NK-92 (cell line): ENCODE data around the gene PARP12.

Experiments
- DNase-seq: peaks from one replicate; lab custom pipeline; 2025; ENCODE audit not compliant: unreplicated experiment; lab: John Stamatoyannopoulos, UW

Gene PARP12

DNA sequence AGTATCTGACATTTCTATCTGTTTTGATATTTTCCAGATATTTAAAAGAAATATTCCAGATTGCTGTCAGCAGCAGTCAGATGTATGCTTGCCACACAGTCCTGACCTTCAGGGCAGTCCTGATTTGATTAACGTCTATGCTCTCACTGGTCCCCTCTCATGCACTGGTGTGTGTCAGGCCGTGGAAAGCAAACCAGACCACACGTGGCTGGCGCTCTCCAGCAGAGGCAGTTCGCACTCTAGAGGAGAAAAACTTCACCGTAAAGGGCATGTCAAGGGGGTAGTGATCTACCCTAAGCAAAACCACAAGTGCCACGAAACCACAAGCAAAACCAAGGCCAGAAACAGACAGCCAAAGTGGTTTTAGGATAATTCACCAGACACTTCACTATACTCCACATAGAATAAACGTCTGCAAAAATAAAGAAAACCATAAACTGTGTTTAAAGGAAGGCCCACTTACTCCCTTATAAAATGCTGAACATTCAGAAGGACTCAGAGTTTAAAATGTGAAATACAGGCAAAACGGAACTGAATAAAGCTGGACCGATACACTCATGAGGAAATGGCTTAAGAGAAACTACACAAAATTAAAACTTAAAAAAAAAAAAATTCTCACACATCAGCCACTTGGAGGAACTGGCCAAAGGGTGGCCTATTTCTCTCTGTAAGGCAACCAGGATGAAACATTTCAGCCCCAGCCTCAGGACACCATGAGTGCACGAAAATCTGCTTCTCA is 26.4 kb downstream of the PARP12 start:
- no peak for DNase-seq

GRCh38 chr7:140035400-140036223 is 27.1 kb downstream of the PARP12 start:
- no peak for DNase-seq

DNA sequence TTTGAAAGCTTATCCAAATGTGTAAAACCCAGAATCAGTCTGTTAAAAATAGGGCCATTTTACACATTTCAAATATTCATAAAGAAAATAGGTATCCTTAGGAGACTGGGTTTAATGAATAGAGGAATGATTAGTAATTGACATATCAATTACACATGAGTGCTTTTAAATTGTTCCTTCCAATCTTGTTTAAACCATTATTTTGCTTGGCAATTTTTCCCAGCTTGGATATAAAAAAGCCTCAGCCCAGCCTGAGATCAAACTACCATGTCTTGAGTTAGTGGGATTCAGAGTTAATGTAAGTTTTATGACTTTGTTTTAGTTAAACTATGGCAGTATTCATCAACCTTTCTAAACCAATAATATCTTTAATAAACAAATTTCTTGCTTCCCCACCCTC is 28.3 kb downstream of the PARP12 start:
- no peak for DNase-seq

DNA sequence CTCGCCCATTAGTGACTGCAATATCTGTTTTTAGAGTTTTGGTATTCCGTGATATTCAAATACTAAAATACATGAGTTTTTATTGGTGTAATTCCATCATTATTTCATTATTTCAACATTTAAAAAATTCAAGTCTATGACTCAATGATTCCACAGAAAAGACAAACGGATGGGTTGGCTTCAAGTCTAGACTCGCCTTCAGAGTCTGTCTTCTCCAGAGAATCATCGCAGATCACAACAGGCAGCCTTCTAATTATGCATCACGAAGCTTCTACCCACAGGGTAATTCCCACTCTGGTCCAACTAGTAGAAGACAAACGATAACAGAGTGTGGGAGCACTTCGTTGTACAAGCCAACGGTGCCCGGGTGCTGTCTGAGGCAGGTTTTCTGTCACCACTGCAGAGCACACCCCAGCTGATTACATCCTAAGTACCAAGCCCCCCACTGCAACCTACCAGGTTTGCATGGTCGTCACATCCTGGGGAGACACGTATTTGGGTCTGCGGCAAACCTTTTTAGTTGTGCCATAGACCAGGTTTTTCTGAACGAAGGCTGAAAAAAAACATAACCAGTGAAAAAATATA is 28.9 kb downstream of the PARP12 start:
- no peak for DNase-seq

DNA sequence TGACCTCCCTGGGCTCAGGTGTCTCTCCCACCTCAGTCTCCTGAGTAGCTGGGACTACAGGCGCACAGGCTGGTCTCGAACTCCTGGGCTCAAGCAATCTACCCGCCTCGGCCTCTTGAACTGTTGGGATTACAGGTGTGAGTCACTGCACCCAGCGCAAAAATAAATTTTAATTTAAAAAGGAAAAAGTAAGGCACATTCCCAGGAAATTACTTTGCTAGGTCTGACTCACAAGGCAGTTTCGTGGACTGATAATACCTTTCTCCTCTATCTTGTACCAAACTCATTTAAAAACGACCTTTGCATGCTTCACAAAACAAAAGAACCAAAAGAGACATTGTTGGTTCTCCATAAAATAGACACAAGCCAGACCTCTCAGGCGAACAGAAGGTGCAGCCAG is 29.7 kb downstream of the PARP12 start:
- DNase-seq, result no peak

- no peak for DNase-seq
Measured at GRCh38 chr7:140031364-140031763, 31.4 kb downstream of the PARP12 start.

DNA sequence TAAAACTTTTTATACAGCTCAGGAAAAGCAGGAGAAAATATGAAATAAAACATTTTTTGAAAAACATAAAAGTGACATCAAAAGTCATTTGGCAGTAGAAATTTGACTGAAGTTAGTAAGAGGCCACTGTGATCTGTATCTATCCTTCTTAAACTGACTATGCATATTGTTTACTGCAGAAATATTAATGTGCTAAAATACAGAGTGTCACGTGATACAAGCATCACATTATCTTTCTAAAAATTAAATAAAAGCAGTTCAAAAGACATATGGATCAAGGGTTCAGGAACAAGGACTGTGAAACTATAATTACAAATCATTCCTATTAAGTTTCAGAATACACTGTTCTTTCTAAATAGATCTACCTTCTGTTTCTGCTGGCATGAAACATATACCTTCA is 33.7 kb downstream of the PARP12 start:
- DNase-seq, result no peak

DNA sequence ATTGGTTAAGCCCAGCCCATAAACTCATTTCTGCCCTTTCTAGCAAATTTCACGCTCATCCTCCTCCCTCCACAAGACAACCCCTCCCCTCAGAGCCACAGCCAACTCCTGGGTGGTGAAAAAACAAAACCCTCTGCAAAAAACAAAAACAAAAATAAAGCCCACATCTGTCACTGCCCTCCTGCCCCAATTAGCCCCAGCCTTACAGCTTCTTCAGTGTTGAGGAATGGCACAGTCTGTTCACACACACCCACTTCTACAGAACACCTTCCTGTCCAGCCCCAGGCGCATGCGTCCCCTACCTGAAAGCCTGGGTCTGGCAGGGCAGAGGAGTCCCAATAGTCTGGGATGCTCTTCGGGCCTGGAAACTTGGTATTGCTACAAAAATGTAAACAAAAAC is 34.4 kb downstream of the PARP12 start:
- DNase-seq, result no peak

- DNase-seq, result no peak
Measured at GRCh38 chr7:140027858-140028257, 34.9 kb downstream of the PARP12 start.

DNA sequence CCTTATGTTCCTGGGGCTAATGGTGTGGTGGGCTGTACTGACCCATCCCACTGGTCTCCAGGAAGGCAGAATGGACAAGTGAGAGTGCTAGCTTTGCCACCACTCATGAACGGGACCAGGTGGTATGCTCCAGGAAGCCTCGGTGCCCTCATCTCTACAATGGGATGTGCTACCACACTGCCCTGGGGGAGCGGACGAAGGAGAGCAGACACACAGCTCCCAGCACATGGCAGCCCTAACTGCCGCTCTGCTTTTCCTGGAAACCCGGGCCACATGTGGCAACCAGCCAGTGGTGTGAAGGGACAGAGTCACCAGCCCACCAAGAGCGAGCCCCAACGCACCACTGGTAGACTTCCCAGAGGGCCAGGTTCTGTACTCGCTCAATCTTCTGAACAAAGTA is 35.8 kb downstream of the PARP12 start:
- DNase-seq, result no peak

GRCh38 chr7:140025814-140026433 is 36.8 kb downstream of the PARP12 start:
- DNase-seq, result no peak

- DNase-seq, result no peak
Measured at GRCh38 chr7:140025241-140025640, 37.5 kb downstream of the PARP12 start.

DNA sequence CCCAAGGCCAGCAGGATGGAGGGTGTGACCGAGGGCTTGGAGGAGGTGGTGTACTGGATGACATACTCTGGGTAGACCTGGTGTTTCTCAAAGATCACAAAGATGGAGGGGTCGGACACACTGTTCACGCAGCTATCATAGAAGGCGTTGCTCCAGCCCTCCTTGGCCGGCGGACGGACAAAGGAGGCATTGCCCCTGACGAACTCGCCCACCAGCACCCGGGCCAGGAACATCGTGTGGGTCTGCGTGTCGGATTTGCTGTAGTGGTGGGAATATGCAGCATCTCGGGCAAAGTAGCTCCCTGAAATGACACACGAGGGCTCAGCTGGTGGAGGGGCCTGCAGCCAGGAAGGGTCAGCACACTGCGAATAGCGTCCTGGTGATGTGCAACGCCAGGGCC is 38.2 kb downstream of the PARP12 start:
- DNase-seq, result no peak

GRCh38 chr7:140023728-140024127 is 39.0 kb downstream of the PARP12 start:
- no peak for DNase-seq

- DNase-seq, result no peak
Measured at GRCh38 chr7:140022582-140023211, 40.1 kb downstream of the PARP12 start.

GRCh38 chr7:140021603-140022002 is 41.1 kb downstream of the PARP12 start:
- DNase-seq, result no peak

DNA sequence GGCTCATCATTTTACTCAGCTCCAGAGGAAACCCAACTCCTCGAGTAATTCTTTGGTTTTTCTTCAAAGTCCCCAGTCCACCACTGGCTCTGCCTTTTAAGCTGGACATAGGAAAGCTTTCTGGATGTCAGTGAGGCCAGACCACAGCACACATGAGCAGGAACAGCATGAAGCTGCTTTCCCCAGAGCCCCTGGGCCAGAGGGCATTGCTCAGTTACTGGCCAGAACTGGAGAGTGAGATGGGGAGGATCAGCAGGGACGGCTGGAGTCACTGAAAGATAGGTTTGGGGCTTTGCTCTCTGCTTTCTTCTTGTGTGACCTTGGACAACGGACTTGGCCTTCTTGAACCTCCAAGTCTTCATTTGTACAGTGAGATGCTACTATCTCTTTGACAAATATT is 43.1 kb downstream of the PARP12 start:
- DNase-seq, result no peak

DNA sequence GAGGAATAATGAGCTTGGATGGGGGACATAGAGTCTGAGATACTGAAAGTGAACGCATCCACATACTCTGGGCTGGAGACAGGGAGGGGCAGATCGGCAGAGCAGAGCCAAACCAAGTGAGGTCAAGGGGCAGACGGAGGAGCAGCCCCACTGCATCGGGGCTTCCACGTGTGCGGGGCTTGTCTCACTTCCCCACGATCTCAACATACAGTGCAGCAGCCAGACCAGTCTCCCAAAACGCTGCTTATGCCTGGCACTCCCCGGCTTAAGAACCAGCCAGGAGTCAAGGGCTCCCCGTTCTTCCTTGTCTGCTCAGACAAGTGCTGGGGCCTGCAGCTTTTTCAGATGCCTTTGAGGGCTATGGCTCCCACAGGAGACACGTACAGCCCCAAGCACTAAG is 43.6 kb downstream of the PARP12 start:
- DNase-seq, result no peak

GRCh38 chr7:140018125-140019043 is 44.4 kb downstream of the PARP12 start:
- DNase-seq, result no peak

- no peak for DNase-seq
Measured at GRCh38 chr7:140017543-140017942, 45.2 kb downstream of the PARP12 start.
